Left kidney (tissue), 2 donors: ENCODE measurements around the gene CELSR1. TPM values are rescaled to one million over a fixed set of nuclear protein-coding genes. Genes with fewer than 3 reads are reported as not detected.

Experiments used
- DNase-seq: peaks from one replicate; pipeline ENCODE4 v3.0.0-alpha.2; 2013
- polyA plus RNA-seq: library from polyadenylated mRNA; unstranded; fragments of 120-200 nt; gene quantifications from one replicate; pipeline ENCODE4 v1.2.1, GENCODE V29; 2013; ENCODE audit not compliant: insufficient read length

The CELSR1 gene
- polyA plus RNA-seq, 1 donor: 26.1 TPM

- DNase-seq: no peak
These were observed 175.1 kb downstream of the CELSR1 start for GRCh38 chr22:46362203-46362933.

GRCh38 chr22:46361826-46362202 is 175.6 kb downstream of the CELSR1 start:
- DNase-seq: no peak

GRCh38 chr22:46360891-46361290 is 176.5 kb downstream of the CELSR1 start:
- no peak for DNase-seq

GRCh38 chr22:46360097-46360496 is 177.3 kb downstream of the CELSR1 start:
- no peak for DNase-seq

- no peak for DNase-seq
These were observed 178.1 kb downstream of the CELSR1 start for GRCh38 chr22:46359362-46359761.

- no peak for DNase-seq
These were observed 178.7 kb downstream of the CELSR1 start for GRCh38 chr22:46358766-46359165.

- no peak for DNase-seq
These were observed 179.5 kb downstream of the CELSR1 start for GRCh38 chr22:46357711-46358520.

- no peak for DNase-seq
These were observed 180.6 kb downstream of the CELSR1 start for GRCh38 chr22:46356496-46357480.

- no peak for DNase-seq
These were observed 181.4 kb downstream of the CELSR1 start for GRCh38 chr22:46355996-46356471.

- DNase-seq: no peak
These were observed 181.9 kb downstream of the CELSR1 start for GRCh38 chr22:46355369-46355995.

- DNase-seq: no peak
These were observed 182.5 kb downstream of the CELSR1 start for GRCh38 chr22:46354993-46355305.

- DNase-seq: no peak
These were observed 183.0 kb downstream of the CELSR1 start for GRCh38 chr22:46354176-46354992.

- no peak for DNase-seq
These were observed 183.8 kb downstream of the CELSR1 start for GRCh38 chr22:46353483-46354105.

- no peak for DNase-seq
These were observed 184.6 kb downstream of the CELSR1 start for GRCh38 chr22:46352691-46353386.

- DNase-seq: no peak
These were observed 185.1 kb downstream of the CELSR1 start for GRCh38 chr22:46352276-46352675.

GRCh38 chr22:46351767-46352166 is 185.7 kb downstream of the CELSR1 start:
- no peak for DNase-seq

- no peak for DNase-seq
These were observed 186.2 kb downstream of the CELSR1 start for GRCh38 chr22:46351131-46351735.

- no peak for DNase-seq
These were observed 186.8 kb downstream of the CELSR1 start for GRCh38 chr22:46350646-46351045.

- no peak for DNase-seq
These were observed 187.3 kb downstream of the CELSR1 start for GRCh38 chr22:46350121-46350520.
